HG03354 (cell line): ENCODE results near the gene C5orf15.
"Not testable (repeated sequence)": the region's sequence is repeated elsewhere in the genome, so short reads cannot be mapped to it uniquely, and the experiment has no call there.

Experiments
- ATAC-seq: cut with Tn5 transposase; IDR thresholded peaks from one replicate; pipeline ENCODE4 v1.9.1; 2021; ENCODE audit warnings: mild to moderate bottlenecking; ENCODE audit not compliant: unreplicated experiment, poor library complexity, severe bottlenecking

The C5orf15 gene

GRCh38 chr5:133967124-133967523 is 1.3 kb downstream of the C5orf15 start:
- ATAC-seq: no peak

DNA sequence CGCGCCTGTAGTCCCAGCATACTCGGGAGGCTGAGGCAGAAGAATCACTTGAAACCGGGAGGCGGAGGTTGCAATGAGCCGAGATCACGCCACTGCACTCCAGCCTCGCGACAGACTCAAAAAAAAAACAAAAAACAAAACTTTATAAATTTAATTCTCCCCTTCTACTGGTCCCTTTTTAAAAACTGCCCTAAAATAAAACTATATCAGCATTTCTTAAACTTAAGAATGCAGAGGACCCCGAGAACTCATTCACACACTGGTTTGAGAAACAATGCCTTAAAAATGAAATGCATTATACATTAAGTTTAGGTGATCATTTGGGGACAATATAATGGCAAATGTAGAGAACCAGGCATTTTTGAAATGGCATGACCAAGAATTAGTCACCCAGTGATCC is 2.3 kb downstream of the C5orf15 start:
- no peak for ATAC-seq

GRCh38 chr5:133963493-133964128 is 4.8 kb downstream of the C5orf15 start:
- no peak for ATAC-seq

DNA sequence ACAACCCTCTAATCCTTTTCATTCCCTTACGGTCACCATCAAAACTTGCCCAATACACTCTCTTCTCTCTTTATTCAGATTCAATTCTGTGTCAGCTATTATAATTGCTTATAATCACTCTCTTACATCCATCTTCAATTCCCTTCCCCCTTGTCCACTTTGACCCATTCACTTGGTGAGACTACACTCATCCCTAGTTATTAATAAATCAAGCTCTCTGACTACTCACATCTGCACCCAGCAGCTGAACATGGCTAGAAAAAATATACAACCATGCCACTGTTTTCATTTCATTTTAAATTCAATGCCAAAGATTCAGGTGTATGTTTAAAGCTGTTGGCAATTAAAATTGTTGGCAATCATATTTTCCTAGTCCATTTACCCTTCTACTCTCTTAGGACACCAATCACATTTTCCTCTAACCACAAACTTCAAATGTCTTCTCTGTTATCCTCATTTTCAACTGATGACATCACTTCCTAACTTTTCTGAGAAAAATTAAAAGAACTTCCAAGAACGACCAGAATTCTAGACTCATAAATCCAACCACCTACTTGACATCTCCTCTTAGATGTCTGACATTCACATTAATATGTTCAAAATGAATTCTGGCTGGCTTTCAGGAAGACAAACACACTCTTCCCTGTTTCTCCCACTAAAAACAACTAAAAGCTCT is 5.5 kb downstream of the C5orf15 start:
- ATAC-seq: no peak

GRCh38 chr5:133962131-133962530 is 6.3 kb downstream of the C5orf15 start:
- no peak for ATAC-seq

DNA sequence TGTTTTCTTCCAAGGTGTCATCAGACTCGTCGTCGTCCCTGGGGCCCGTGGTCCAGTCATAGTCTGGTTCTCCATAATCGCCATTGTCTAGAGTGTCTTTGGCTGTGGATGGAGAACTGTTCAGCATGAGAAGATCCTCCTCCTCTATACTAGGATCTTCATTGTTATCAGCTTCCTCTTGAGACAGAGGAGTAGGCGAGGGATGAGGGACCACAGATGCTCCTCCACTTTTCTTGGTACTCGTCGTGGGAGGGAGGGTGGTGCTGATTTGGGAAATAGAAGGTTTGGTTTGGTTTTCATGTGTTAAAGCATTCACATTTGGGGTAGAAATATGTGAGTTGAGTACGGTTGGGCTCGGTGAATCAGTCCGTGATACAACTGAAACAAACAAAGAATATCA is 8.8 kb downstream of the C5orf15 start:
- no peak for ATAC-seq

DNA sequence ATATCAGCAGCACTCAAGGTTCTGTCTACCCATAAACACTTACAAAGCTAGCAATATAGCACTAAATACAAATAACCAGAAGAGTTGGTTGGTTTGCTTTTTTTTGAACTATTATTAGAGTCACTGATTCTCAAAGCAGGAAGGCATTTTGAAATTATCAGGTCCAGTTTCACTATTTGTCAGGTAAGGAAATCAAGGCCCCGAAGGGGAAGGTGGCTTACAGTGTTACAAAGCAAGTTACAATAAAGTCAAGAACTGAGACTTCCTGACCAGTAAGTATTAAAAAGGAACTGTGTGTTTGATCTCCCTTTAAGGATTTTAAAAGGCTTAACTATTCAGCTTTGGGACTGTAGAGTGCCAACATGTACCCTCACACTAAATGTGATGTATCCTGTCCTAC is 10.8 kb downstream of the C5orf15 start:
- ATAC-seq: peak; percentile 69

DNA sequence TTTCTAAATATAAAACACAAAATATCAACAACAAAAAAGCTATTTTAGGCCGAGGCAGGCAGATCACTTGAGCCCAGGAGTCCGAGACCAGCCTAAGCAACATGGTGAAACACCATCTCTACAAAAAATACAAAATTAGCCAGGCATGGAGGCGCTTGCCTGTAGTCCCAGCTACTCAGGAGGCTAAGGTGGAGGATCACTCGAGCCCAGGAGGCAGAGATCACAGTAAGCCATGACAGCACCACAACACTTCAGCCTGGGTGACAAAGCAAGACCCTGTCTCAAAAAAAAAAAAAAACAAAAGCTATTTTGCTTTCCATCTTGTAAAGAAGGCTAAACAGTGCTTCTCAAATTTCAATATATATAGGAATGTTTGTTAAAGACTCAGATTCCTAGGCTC is 11.3 kb downstream of the C5orf15 start:
- peak; percentile 25 for ATAC-seq

- ATAC-seq: not testable (repeated sequence)
Measured at GRCh38 chr5:133956196-133956595, 12.2 kb downstream of the C5orf15 start.

- ATAC-seq: no peak
Measured at GRCh38 chr5:133953568-133954145, 14.8 kb downstream of the C5orf15 start.

DNA sequence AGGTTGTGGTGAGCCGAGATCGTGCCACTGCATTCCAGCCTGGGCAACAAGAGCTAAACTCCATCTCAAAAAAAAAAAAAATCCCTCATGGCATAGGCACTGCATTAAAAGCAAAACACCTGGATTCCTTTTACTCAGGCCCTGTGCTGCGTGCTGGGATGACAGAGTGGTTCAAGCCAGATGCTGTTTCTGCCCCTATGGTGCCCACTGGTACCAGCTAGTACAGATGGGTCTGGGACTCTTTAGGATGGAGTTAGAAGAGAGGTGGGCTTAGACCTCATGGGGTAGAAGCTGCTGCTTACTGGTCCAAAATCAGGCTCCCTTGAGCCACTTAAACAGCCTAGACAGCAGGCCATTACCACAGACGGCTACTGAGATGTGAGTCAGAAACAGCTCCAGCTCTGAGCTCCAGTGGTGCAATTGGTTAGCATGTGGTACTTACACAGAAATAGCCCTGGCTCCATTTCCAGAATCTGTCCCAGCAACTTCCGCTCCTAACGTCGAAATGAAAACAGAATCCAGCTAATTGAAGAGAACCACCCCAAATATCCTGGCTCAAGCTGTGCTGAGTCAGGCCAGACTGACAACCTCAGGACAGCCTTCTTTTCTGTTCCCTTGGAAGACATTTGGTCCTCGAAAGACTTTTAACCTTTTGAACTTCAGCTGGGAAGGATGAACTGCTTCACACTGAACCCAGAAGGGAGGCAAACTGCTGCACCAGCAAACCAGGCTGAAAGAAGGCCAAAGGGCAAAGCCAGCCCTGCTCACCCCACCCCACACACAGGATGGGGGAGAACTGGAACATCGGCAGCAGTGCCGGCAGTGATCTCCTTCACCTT is 15.5 kb downstream of the C5orf15 start:
- ATAC-seq: no peak

DNA sequence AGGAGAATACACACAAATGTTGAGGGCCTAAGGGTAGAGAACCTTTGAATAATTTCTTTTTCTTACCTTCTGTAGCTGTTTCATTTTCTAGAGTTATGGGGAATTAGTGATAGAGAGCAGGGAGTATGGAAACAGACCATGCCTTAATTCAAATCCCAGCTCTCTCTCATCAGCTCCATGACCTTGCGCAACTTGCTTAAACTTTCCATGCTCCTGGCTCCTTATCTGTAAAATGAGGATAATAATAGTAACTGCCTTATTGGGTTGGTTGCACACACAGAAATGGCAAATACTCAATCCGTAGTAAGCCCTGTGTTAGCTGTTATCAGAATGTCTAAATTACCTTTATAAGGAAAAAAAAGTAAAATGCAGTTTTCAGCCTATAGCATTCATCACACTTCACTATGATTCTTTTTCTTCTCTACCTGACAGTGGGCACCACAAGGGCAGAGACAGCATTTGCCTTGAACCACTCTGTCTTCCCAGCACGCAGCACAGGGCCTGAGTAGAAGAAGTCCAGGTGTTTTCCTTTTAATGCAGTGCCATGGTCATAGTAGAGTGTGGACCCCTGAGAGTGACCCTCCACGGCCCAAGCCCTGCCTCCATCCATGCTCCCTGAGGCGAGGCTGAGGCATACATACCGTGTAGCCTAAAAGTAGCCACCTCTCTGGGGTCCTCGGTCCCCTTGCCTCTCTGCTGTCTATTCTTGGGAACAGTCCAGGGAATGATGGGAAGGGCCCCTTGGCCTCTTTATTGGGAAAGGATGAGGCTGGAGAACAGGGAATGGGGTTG is 17.4 kb downstream of the C5orf15 start:
- no peak for ATAC-seq

- no peak for ATAC-seq
Measured at GRCh38 chr5:133948721-133949120, 19.7 kb downstream of the C5orf15 start.

- ATAC-seq: no peak
Measured at GRCh38 chr5:133947431-133947841, 21.0 kb downstream of the C5orf15 start.

DNA sequence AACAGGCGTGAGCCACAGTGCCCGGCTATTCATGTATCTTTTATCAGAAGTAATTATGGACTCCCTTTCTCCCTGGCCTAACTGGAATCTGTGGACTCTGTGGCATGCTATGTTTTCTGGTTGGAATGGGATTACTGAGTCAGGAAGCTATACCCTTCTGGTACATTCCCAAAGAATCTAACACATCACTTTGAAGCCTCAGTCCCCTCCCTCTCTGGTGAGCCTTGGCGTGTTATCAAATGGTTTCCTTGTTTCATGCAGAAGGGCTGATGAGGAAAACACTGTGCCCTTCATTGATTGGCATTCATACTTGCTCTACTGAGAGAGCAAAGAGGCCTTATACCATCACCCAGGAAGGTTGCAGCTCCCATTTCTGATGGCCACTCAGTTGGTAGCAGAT is 22.9 kb downstream of the C5orf15 start:
- ATAC-seq: no peak

GRCh38 chr5:133944263-133945185 is 23.9 kb downstream of the C5orf15 start:
- ATAC-seq: no peak

DNA sequence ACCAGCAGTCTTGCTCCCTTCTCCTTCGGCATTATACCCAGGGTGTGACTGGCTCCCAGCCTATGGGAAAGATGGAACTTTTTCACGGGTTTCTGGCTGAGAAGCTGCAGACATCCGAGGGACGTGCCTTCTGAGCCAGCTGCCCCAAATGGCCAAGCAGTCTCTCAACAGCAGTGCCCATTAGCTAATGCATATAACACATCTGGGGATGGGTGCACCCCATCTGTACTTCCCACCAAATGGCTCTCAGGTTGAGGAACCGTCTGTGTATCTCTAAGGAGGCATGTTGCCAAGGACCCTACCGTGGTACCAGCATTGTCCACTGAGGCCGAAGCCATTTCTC is 25.0 kb downstream of the C5orf15 start:
- ATAC-seq: no peak

DNA sequence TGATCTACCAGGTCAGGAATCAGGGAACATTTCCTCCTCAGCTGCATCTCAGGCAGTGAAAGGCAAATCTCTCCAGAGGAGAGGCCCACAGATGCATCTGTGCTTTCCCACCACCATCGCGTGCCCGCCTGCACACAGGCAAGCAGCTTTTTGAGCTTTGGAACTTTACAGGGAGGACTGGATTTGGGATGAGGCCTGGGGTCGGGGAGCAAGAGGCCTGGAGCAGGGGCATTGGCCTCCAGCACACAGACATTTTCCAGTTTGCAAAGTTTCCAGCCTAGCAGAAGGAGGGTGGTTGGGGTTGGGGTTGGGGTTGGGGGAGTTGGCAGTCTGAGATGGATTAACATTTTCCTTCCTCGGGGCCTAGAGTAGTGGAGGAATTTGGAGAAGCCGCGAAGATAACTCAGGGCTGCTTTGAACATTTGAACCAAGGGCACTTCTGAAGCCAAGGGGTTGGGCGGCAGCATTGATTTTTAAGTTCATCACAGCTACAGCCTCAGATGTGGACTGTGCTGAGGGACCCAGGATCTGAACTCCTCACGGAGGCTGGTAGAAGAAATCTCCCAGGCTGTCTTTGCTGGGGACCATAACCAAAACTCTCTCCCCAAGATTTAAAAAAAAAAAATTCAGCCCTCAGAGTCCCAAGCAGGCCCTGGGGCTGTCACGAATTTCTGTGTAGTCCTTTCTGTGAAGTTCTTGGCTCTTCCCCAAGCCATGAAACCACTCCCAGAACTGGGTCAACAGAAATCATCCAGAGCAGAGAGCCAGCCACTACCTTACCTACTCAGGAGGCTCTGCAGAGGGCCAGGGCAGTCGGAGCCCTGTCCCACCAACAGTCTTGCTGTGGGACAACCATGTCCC is 25.6 kb downstream of the C5orf15 start:
- no peak for ATAC-seq
